ENCODE results near the gene SH3GL3.

The SH3GL3 gene

GRCh38 chr15:83504365-83504764, 57.2 kb downstream of the SH3GL3 start:
- ATAC-seq = no peak

GRCh38 chr15:83510001-83510400, 62.9 kb downstream of the SH3GL3 start:
- no peak for ATAC-seq
- TF ChIP-seq ZNF565 (CRISPR knock-in tag; conservative IDR thresholded peaks at IDR 0.05; ENCODE audit: low read depth) = no peak
- TF ChIP-seq GLIS3 (CRISPR knock-in tag; IDR thresholded peaks at IDR 0.05) = no peak
- TF ChIP-seq CREB5 (CRISPR knock-in tag; IDR thresholded peaks at IDR 0.05; ENCODE audit: low read depth) = no peak
- TF ChIP-seq, protein P1, sequence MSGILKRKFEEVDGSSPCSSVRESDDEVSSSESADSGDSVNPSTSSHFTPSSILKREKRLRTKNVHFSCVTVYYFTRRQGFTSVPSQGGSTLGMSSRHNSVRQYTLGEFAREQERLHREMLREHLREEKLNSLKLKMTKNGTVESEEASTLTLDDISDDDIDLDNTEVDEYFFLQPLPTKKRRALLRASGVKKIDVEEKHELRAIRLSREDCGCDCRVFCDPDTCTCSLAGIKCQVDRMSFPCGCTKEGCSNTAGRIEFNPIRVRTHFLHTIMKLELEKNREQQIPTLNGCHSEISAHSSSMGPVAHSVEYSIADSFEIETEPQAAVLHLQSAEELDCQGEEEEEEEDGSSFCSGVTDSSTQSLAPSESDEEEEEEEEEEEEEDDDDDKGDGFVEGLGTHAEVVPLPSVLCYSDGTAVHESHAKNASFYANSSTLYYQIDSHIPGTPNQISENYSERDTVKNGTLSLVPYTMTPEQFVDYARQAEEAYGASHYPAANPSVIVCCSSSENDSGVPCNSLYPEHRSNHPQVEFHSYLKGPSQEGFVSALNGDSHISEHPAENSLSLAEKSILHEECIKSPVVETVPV (CRISPR knock-in tag; IDR thresholded peaks at IDR 0.05) = no peak
- TF ChIP-seq ZC3H10 (CRISPR knock-in tag; IDR thresholded peaks at IDR 0.05) = no peak

More at GRCh38 chr15:83504365-83504764, 57.2 kb downstream of the SH3GL3 start:
- TF ChIP-seq SNAI2 (CRISPR knock-in tag; IDR thresholded peaks at IDR 0.05) (no peak), ZFP3 (CRISPR knock-in tag; IDR thresholded peaks at IDR 0.05) (no peak), ZNF70 (CRISPR knock-in tag; IDR thresholded peaks at IDR 0.05) (no peak), GLIS3 (CRISPR knock-in tag; IDR thresholded peaks at IDR 0.05) (no peak), ZNF565 (CRISPR knock-in tag; conservative IDR thresholded peaks at IDR 0.05; ENCODE audit: low read depth) (no peak), TSHZ2 (CRISPR knock-in tag; IDR thresholded peaks at IDR 0.05) (no peak), ARNTL (CRISPR knock-in tag; IDR thresholded peaks at IDR 0.05; ENCODE audit: borderline replicate concordance, low read depth) (no peak), CSDC2 (CRISPR knock-in tag; IDR thresholded peaks at IDR 0.05) (no peak), OSR1 (CRISPR knock-in tag; IDR thresholded peaks at IDR 0.05) (no peak), ZC3H10 (CRISPR knock-in tag; IDR thresholded peaks at IDR 0.05) (no peak), ISL1 (CRISPR knock-in tag; IDR thresholded peaks at IDR 0.05) (no peak), TCF4 (CRISPR knock-in tag; IDR thresholded peaks at IDR 0.05; ENCODE audit: borderline replicate concordance) (no peak), PPARA (CRISPR knock-in tag; IDR thresholded peaks at IDR 0.05; ENCODE audit: borderline replicate concordance) (no peak), TOX (CRISPR knock-in tag; IDR thresholded peaks at IDR 0.05; ENCODE audit: borderline replicate concordance) (no peak)

DNA sequence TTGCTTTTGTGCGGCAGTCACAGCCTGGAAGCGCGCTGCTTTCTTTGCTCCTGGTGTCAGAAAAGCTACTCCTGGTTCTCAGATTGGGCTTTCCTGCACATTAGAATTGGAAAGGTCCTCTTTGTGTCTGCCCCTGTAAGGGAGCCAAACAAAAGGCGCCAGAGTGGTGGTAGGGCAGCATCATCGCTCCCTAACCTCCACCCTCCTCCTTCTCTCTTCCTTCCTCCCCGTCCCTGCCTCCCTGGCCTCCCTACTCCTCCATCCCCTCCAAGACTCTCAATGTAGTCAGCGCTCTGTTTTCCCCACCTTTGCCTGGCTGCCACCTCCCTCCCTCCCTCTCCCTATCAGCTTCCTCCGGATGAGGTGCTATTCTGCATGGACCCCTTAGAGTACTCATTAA, 65.3 kb downstream of the SH3GL3 start:
- TF ChIP-seq ZFP30 (CRISPR knock-in tag; IDR thresholded peaks at IDR 0.05) (no peak), TCF4 (CRISPR knock-in tag; IDR thresholded peaks at IDR 0.05; ENCODE audit: borderline replicate concordance) (no peak), CSDC2 (CRISPR knock-in tag; IDR thresholded peaks at IDR 0.05) (no peak), SNAI2 (CRISPR knock-in tag; IDR thresholded peaks at IDR 0.05) (no peak), RARB (CRISPR knock-in tag; IDR thresholded peaks at IDR 0.05) (no peak), TSHZ2 (CRISPR knock-in tag; IDR thresholded peaks at IDR 0.05) (no peak), ZNF70 (CRISPR knock-in tag; IDR thresholded peaks at IDR 0.05) (no peak)
- ATAC-seq = no peak

DNA sequence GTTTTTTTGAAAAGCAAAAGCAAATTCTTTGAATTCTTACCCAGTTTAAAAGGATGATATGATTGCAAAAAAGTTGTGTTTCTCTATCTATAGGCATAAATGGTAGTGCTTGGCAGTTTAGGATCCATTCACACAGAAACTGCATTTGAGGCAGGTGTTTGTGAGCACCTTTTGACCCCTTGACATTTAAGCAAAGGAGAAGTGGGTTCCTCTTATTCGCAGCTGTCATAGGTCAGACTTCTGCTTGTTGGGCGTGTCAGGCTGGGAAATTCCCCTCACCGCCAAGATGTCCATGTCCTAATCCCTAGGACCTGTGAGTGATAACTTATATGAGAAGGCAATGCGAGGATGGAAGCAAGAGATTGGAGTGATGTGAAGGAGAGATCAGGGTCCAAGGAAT, 67.4 kb downstream of the SH3GL3 start:
- no peak for ATAC-seq
- TF ChIP-seq ISL1 (CRISPR knock-in tag; IDR thresholded peaks at IDR 0.05) (no peak), BACH2 (CRISPR knock-in tag; IDR thresholded peaks at IDR 0.05; ENCODE audit: borderline replicate concordance) (no peak), TSHZ2 (CRISPR knock-in tag; IDR thresholded peaks at IDR 0.05) (no peak), SNAI2 (CRISPR knock-in tag; IDR thresholded peaks at IDR 0.05) (no peak), ESRRG (CRISPR knock-in tag; IDR thresholded peaks at IDR 0.05) (no peak), ZNF565 (CRISPR knock-in tag; conservative IDR thresholded peaks at IDR 0.05; ENCODE audit: low read depth) (no peak), ZNF70 (CRISPR knock-in tag; IDR thresholded peaks at IDR 0.05) (no peak), RARB (CRISPR knock-in tag; IDR thresholded peaks at IDR 0.05) (no peak), ZFP3 (CRISPR knock-in tag; IDR thresholded peaks at IDR 0.05) (no peak), ZNF8 (CRISPR knock-in tag; IDR thresholded peaks at IDR 0.05) (no peak), CREB5 (CRISPR knock-in tag; IDR thresholded peaks at IDR 0.05; ENCODE audit: low read depth) (no peak), PPARA (CRISPR knock-in tag; IDR thresholded peaks at IDR 0.05; ENCODE audit: borderline replicate concordance) (no peak), TOX (CRISPR knock-in tag; IDR thresholded peaks at IDR 0.05; ENCODE audit: borderline replicate concordance) (no peak), OSR1 (CRISPR knock-in tag; IDR thresholded peaks at IDR 0.05) (no peak)
